Mucosa of stomach (tissue), 1 donor: ENCODE data around the gene WRAP73.

Experiments used
- H3K27me3 ChIP-seq: one replicate; pipeline ENCODE4 v1.7.0; 2013; ENCODE audit warnings: mild to moderate bottlenecking, low read length; ENCODE audit not compliant: control insufficient read depth, insufficient read depth
- H3K36me3 ChIP-seq: one replicate; pipeline ENCODE4 v1.7.0; 2013; ENCODE audit warnings: low read length; ENCODE audit not compliant: control insufficient read depth, insufficient read depth
- H3K4me1 ChIP-seq: one replicate; pipeline ENCODE4 v1.7.0; 2013; ENCODE audit warnings: mild to moderate bottlenecking, low read length; ENCODE audit not compliant: control insufficient read depth, insufficient read depth
- H3K4me3 ChIP-seq: one replicate; pipeline ENCODE4 v1.7.0; 2013; ENCODE audit warnings: low read length
- H3K9ac ChIP-seq: one replicate; pipeline ENCODE4 v1.7.0; 2013; ENCODE audit warnings: mild to moderate bottlenecking, low read length, moderate library complexity
- H3K9me3 ChIP-seq: one replicate; pipeline ENCODE4 v1.7.0; 2013; ENCODE audit warnings: mild to moderate bottlenecking, low read length, moderate library complexity; ENCODE audit not compliant: control insufficient read depth
- donor health status: Pancreatic carcinoma.

The WRAP73 gene

DNA sequence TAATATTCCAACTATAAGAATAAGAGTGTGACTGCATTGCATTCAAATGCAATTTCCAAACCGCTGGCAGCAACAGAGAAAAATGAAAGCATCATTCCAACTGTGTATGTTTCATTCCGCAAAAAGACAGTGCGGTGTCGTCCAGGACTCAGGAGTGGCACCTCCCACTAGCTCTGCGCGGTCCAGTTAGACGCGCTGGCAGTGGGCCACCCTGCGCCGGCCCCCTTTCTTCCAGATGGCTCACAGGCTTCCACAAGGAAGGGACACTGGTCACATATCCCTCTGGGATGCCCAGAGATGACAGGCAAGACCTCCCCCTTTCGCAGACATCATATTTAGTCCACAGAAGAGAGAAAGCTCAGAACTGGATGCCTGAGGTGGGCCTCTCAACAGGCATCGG, 11.9 kb downstream of the WRAP73 start:
- peaks cover 4% of the 10 kb centered on the region for H3K36me3 ChIP-seq

GRCh38 chr1:3636531-3636930, 13.4 kb downstream of the WRAP73 start:
- no peaks in the 10 kb centered on the region for H3K27me3 ChIP-seq
- H3K4me1 ChIP-seq: no peaks in the 10 kb centered on the region
- H3K9me3 ChIP-seq: no peaks in the 10 kb centered on the region
- no peak overlapping the region for H3K9ac ChIP-seq
- H3K4me3 ChIP-seq: no peak overlapping the region
- peaks cover 4% of the 10 kb centered on the region for H3K36me3 ChIP-seq

More for the DNA sequence above, 11.9 kb downstream of the WRAP73 start:
- Histone ChIP-seq H3K27me3 (no peaks in the 10 kb centered on the region), H3K9me3 (no peaks in the 10 kb centered on the region), H3K4me1 (no peaks in the 10 kb centered on the region), H3K9ac (no peak overlapping the region), H3K4me3 (no peak overlapping the region)

DNA sequence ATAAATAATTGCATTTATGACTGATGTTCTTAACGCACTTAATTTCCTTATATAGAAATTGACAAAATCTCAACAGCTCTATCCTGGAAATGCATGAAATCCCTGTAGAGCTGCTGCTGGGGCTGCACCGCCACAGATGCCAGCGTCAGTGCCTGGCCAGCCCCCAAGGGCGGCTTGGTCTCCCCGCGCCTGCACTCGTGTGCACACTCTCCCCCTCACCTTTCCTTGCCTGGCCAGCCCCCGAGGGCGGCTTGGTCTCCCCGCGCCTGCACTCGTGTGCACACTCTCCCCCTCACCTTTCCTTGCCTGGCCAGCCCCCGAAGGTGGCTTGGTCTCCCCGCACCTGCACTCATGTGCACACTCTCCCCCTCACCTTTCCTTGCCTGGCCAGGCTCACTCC, 13.8 kb downstream of the WRAP73 start:
- Histone ChIP-seq H3K4me3 (no peak overlapping the region), H3K9me3 (no peaks in the 10 kb centered on the region), H3K36me3 (peaks cover 4% of the 10 kb centered on the region), H3K27me3 (no peaks in the 10 kb centered on the region), H3K9ac (no peak overlapping the region), H3K4me1 (no peaks in the 10 kb centered on the region)

- no peaks in the 10 kb centered on the region for H3K9me3 ChIP-seq
- H3K36me3 ChIP-seq: no peaks in the 10 kb centered on the region
- no peak overlapping the region for H3K4me3 ChIP-seq
- H3K27me3 ChIP-seq: no peaks in the 10 kb centered on the region
- no peaks in the 10 kb centered on the region for H3K4me1 ChIP-seq
- no peak overlapping the region for H3K9ac ChIP-seq
These were observed 15.7 kb downstream of the WRAP73 start for GRCh38 chr1:3634059-3634800.

DNA sequence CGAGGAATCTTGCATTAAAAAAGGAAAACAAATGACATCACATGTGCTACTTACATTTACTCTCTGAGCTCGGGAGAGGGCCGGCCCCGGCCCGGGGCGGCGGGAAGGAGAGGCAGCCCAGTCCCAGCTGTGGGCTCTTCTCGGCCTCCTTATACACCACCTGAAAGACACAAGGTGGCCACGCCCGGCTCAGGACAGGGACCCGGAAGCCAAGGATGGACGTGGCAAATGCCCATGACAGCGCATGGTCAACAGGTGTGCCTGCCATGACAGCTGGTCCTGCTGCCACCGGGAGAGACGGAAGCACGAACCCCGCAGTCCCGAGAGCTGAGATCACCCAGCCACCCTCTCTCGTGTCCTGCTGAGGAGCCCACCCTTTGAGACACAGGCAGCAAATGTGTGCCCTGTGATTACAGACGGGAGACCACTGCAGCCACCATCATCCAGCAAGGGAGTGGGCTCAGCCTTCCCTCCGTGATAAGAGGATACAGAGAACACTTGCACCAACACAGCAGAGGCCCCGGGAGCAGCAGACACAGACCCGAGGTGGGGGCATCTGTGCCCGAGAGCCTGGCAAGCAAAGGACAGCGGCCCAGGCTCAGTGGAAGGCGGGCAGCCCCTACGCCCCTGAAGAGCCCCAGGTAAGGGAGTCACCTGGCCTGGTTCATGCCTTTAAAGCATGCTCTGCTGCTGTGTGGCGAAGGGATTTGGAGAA, 16.4 kb downstream of the WRAP73 start:
- H3K36me3 ChIP-seq: no peaks in the 10 kb centered on the region

DNA sequence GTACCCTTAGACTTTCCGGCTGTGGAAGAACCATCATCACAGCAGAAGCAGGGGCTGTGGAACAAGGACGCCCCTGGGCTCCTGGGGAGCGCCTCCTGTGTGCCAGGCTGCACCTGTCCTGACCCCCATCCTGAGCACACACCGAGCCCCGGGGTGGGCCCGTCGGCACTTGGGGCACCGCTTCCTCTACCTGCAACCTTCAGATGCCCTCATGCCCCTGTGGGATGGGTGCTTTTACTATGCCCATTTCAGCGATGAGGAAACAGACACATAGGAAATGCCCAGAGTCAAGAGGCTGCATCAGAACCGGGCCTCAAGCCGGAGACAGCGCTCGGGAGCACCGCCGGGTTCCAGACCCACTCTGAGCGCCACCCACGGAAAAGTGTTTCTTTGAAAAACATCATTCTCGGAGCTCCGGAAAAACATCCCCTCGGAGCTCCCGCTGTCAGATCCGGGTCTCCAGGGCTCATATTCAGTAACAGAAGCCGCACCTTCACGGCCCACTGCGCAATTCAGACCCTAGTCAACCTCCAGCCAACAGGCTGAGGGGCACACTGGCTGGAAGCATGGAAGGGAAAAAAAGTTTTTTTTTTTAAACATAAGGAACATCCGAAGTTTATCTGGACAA, 17.1 kb downstream of the WRAP73 start:
- Histone ChIP-seq H3K36me3 (peaks cover 6% of the 10 kb centered on the region), H3K9me3 (no peaks in the 10 kb centered on the region), H3K4me1 (no peaks in the 10 kb centered on the region), H3K4me3 (no peak overlapping the region), H3K9ac (no peak overlapping the region), H3K27me3 (no peaks in the 10 kb centered on the region)

More for the DNA sequence above, 16.4 kb downstream of the WRAP73 start:
- Histone ChIP-seq H3K4me1 (no peaks in the 10 kb centered on the region), H3K27me3 (no peaks in the 10 kb centered on the region), H3K4me3 (no peak overlapping the region), H3K9me3 (no peaks in the 10 kb centered on the region), H3K9ac (no peak overlapping the region)

- no peak overlapping the region for H3K9ac ChIP-seq
- H3K27me3 ChIP-seq: no peaks in the 10 kb centered on the region
- H3K9me3 ChIP-seq: no peaks in the 10 kb centered on the region
- H3K4me3 ChIP-seq: no peak overlapping the region
- peaks cover 8% of the 10 kb centered on the region for H3K36me3 ChIP-seq
- H3K4me1 ChIP-seq: no peaks in the 10 kb centered on the region
These were observed 17.6 kb downstream of the WRAP73 start for GRCh38 chr1:3632298-3632697.

DNA sequence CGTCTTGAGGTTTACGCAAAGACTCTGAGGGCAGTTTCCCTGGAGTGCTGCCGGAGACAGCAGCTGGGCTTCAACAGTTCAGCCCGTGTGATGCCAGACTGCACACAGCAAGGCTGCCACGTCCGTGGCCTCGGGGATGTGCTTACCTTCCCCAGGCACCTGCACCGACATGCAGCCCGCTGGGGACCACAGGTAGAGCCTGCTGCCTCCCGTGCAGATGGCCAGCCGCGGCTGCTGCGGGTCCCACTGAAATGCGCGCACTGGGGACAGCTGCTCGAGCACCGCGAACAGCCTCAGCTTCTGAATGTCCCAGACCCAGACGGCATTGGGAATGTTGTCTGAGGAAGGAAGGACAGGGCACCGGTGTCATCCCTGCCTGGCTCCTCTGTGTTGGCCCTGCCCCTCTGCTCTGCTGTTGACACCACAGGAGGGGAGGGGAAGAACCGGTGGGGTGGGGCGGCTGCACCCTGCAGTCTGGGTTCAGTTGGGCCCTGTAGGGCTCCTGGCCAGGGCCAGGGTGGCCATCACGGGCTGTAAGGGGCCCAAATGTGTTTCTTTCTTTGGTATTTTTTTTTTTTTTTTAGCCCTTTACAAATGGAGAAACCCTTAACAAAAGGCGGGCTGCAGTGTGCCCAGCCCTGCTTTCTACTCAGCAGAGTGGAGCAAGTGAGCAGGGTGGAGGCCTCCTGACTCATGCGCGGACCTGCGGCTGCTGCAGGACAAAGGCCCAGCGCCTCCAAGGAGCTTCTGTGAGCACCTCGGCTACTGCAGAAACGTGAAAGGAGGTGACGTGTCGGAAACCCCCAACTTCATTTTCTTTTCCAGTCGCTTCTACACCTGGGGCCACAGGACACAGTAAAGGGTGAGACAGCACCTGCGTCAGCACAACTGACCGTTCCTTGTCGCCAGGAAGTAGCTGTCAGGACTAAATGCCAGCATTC, 18.3 kb downstream of the WRAP73 start:
- H3K4me3 ChIP-seq: no peak overlapping the region
- H3K27me3 ChIP-seq: no peaks in the 10 kb centered on the region
- H3K9ac ChIP-seq: no peak overlapping the region
- no peaks in the 10 kb centered on the region for H3K4me1 ChIP-seq
- H3K36me3 ChIP-seq: peaks cover 8% of the 10 kb centered on the region
- H3K9me3 ChIP-seq: no peaks in the 10 kb centered on the region

DNA sequence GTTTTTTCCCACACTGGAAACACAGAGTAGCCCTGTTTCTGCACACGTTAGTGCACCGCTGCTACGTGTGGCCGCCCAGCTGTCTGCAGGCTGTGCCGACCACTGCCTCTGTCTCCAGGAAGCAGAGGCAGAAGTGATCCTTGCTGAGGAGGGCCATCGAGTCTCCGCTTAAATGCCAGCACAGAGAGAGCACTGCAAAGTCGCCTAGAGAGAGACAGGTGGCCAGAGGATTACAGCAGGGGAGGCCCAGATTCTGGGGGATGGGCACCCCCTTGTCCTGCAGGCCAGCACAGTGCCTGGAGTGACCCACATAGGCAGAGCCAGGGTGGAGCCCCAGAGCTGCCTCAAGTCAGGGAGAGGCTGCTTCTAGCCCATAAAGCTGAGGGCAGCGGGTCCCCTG, 19.0 kb downstream of the WRAP73 start:
- peaks cover 8% of the 10 kb centered on the region for H3K36me3 ChIP-seq
- no peaks in the 10 kb centered on the region for H3K9me3 ChIP-seq
- no peak overlapping the region for H3K4me3 ChIP-seq
- H3K4me1 ChIP-seq: peaks cover 2% of the 10 kb centered on the region
- H3K27me3 ChIP-seq: no peaks in the 10 kb centered on the region
- no peak overlapping the region for H3K9ac ChIP-seq

DNA sequence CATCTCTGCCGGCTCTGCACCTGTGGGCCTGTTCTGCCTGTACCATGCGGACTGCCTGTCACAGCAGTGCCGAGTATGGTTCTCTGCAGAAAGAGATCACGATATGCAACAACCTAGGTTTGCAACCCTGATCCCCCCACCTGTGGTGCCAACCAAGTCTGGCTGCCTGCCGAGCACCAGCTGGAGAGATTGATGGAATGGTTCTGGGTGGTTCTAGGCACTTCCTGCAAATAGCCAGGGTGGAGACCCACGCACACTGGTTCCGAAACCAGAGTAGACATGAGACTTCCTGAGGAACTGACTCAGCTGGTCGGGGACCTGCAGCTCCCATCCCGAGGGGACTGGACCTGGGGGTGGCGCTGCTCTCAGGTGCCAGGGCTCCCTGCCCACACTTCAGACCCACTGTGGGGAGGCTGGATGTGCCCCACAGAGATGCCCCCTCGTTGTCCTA, 19.7 kb downstream of the WRAP73 start:
- H3K9ac ChIP-seq: no peak overlapping the region
- H3K9me3 ChIP-seq: no peaks in the 10 kb centered on the region
- no peak overlapping the region for H3K4me3 ChIP-seq
- peaks cover 8% of the 10 kb centered on the region for H3K36me3 ChIP-seq
- H3K27me3 ChIP-seq: no peaks in the 10 kb centered on the region
- H3K4me1 ChIP-seq: peaks cover 7% of the 10 kb centered on the region

DNA sequence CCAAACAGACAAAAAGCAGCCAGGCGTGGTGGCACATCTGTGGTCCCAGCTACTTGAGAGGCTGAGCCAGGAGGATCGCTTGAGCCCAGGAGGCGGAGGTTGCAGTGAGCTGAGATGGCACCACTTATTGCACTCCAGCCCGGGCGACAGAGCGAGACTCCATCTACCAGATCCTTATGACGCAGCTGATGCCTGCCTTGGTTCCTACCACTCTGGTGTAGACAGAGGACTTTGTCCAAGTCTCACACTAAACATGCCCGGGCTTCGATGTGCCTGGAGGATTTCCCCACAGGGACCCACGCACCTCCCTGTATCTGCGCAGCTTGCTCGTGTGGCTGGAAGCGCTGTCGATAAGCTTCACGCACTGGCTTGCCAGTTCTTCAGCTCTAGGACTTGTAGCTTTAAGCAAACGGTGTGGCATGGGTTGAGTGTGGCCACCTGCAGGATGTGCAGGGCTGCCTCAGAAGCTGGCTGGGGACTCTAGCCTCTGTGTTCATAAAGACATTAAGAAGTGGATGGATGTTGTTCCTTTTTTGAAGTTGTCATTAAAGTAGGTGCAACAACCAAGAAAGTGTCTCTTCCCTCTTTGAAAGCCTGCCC, 20.2 kb downstream of the WRAP73 start:
- H3K4me3 ChIP-seq: no peak overlapping the region
- peaks cover 8% of the 10 kb centered on the region for H3K36me3 ChIP-seq
- no peak overlapping the region for H3K9ac ChIP-seq
- H3K9me3 ChIP-seq: no peaks in the 10 kb centered on the region
- H3K4me1 ChIP-seq: peaks cover 7% of the 10 kb centered on the region
- H3K27me3 ChIP-seq: no peaks in the 10 kb centered on the region
